ENCODE measurements around the gene PIK3R6. TPM values are rescaled to one million over a fixed set of nuclear protein-coding genes. Genes with fewer than 3 reads are reported as not detected.

PIK3R6 gene
- total RNA-seq, 1 experiment from 2014 or later: not detected

- Histone ChIP-seq H4K8ac (replicated peaks; ENCODE audit: insufficient read length, low read depth, low read length) (no peak overlapping the region), H3K79me2 (ENCODE audit: insufficient read depth, low read length) (no peaks in the 10 kb centered on the region), H4K91ac (ENCODE audit: insufficient read length, low read depth, low read length) (no peak overlapping the region), H4K20me1 (ENCODE audit: control insufficient read depth, insufficient read depth, insufficient read length) (no peaks in the 10 kb centered on the region), H2AFZ (ENCODE audit: low read length) (no peak overlapping the region), H2BK5ac (ENCODE audit: insufficient read length, low read length) (no peak overlapping the region), H2BK120ac (ENCODE audit: low read depth, low read length, poor library complexity, severe bottlenecking) (no peak overlapping the region), H3K23me2 (ENCODE audit: insufficient read length, low read depth, low read length, poor library complexity, severe bottlenecking) (no peaks in the 10 kb centered on the region), H2BK20ac (ENCODE audit: low read depth, low read length, poor library complexity, severe bottlenecking) (no peak overlapping the region), H3K4me2 (ENCODE audit: insufficient read depth, insufficient read length, low read length) (no peak overlapping the region), H3K79me1 (ENCODE audit: insufficient read depth, low read depth, low read length, poor library complexity, severe bottlenecking) (no peaks in the 10 kb centered on the region), H2BK15ac (ENCODE audit: low read depth, low read length) (no peak overlapping the region), H3K23ac (ENCODE audit: insufficient read length, low read depth, low read length) (no peak overlapping the region), H3K4ac (ENCODE audit: low read depth, low read length) (no peak overlapping the region), H2AK5ac (ENCODE audit: insufficient read length, low read length) (no peak overlapping the region), H3K18ac (ENCODE audit: insufficient read length, low read depth, low read length) (no peak overlapping the region), H3K14ac (ENCODE audit: insufficient read depth, low read length) (no peak overlapping the region), H3K27ac (ENCODE audit: insufficient read length, low read depth, low read length) (no peak overlapping the region), H2BK12ac (ENCODE audit: insufficient read length, low read depth, low read length) (no peak overlapping the region), H3T11ph (ENCODE audit: low read length) (no peak overlapping the region), H3K9ac (ENCODE audit: extremely low read depth, insufficient read length, low read length) (no peak overlapping the region), H3K27me3 (ENCODE audit: insufficient read depth, low read length) (no peaks in the 10 kb centered on the region), H3K9me3 (ENCODE audit: control insufficient read depth, low read depth, low read length) (no peaks in the 10 kb centered on the region), H3K56ac (ENCODE audit: insufficient read length, low read depth, low read length) (no peak overlapping the region), H3K4me1 (ENCODE audit: insufficient read depth, low read length) (no peaks in the 10 kb centered on the region), H4K5ac (ENCODE audit: insufficient read length, low read depth, low read length) (no peak overlapping the region)
- Mint-ChIP-seq H3K4me1 (peaks cover 24 to 39% of the 10 kb centered on the region in 2 experiments), H3K36me3 (ENCODE audit: insufficient read depth in 1 of 3, low read depth in 3 of 3) (no peaks in the 10 kb centered on the region), H3K9me3 (no peaks in the 10 kb centered on the region), H3K27ac (no peak overlapping the region), H3K27me3 (ENCODE audit: low read depth) (peaks cover 1% of the 10 kb centered on the region), H3K4me3 (no peak overlapping the region)
- no CpG with 5 or more reads among the region's 2 CpGs for WGBS (ENCODE audit: extremely low coverage, insufficient read length, low lambda C conversion rate)
- no peak for TF ChIP-seq CTCF (conservative IDR thresholded peaks at IDR 0.05)
- peak; percentile 12 for DNase-seq
These were observed 66.8 kb downstream of the PIK3R6 start for GRCh38 chr17:8800656-8801055.
